ENCODE results near the gene SESN2.

GRCh38 chr1:28248273-28249012 is 10.9 kb upstream of the SESN2 start:
- TF ChIP-seq EZH2 (IDR thresholded peaks at IDR 0.05; ENCODE audit: insufficient read depth, poor library complexity, severe bottlenecking), result no peak
- no peak for TF ChIP-seq EZH2phosphoT487 (IDR thresholded peaks at IDR 0.05; ENCODE audit: insufficient read depth, low read depth)
